Right lobe of liver (tissue), 4 donors: ENCODE data around the gene CFP.

ENCODE experiments used
- CTCF ChIP-seq, 4 donors: fragments of 200-600 bp in 3 of 4; fragments of 450-650 bp in 1 of 4; IDR thresholded peaks; one replicate each; pipeline versions ENCODE4 v1.5.1 to v1.8.0; 2016 to 2022; ENCODE audit warnings: antibody characterized with exemption in 4 of 4, mild to moderate bottlenecking in 2 of 4
- POLR2A ChIP-seq: fragments of 450-650 bp; IDR thresholded peaks from one replicate; pipeline ENCODE4 v1.6.1; 2017; ENCODE audit warnings: antibody characterized with exemption, mild to moderate bottlenecking
- donor health status: DM: no; HTN: no; CAD: no.
- donor health status: DM: no; HTN: no; CAD: no.
- donor health status: DM: no; HTN: yes; CAD: no.

DNA sequence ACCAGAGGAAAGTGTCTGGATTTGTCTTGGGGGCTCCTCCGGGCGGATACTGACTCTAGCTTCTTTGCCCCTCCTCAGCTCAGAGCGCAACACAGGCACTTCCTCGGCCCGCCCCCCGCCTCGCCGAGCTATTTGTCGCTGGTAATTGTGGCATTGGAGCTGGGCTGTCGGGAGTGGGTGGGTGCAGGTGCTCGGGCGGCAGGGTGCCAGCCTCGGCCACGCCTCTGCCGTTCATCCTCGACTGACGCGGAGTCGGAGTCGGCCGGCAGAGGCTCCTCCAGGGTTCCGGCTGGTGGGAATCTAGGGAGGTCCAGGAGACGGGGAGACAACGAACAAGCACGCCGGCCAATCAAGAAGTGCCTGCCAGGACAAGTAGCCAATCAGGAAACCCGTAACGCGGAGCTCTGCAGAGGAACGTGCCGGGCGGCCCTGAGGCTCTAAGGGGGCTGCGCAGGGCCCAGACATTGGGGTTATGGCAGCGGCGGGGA, 6.1 kb downstream of the CFP start:
- TF ChIP-seq POLR2A (no peak), CTCF (IDR thresholded peaks at IDR 0.05) (no peak)
